NCI-H1436 treated with DMSO at 0.1 percent for 48 hours (cell line): ENCODE measurements around the gene SLC26A9.

Source experiments
- DNase-seq: peaks from one replicate; lab custom pipeline; 2025; lab: John Stamatoyannopoulos, UW

The SLC26A9 gene

DNA sequence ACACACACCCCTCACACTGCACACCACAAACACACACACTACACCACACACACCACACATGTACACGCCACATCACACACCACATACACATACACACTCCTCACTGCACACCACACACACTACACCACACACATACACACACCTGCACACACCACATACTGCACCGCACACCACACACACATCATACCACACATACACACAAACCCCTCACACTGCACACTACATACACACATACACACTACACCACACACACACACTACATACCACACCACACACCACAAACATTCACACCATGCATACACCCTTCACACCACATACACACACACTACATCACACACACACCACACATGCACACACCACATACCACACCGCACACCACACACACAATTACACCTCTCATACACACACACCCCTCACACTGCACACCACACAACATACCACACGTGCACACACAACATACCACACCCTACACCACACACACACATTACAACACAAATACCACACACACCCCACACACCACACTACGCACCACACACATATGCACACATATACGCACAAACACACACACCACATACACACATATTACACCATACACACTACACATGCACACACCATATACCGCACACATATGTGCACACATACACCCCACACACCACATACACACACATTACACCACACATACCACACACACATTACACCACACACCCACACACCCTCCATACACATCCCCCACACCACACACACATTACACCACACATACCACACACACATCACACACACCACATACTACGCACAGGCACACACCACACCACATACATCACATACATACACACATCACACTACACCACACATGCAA, 30.3 kb upstream of the SLC26A9 start:
- no peak for DNase-seq

- no peak for DNase-seq
These were observed 29.4 kb upstream of the SLC26A9 start for GRCh38 chr1:205972491-205973168.

- DNase-seq: no peak
These were observed 28.8 kb upstream of the SLC26A9 start for GRCh38 chr1:205972081-205972480.

GRCh38 chr1:205971082-205971481, 27.8 kb upstream of the SLC26A9 start:
- DNase-seq: no peak

GRCh38 chr1:205970486-205970885, 27.2 kb upstream of the SLC26A9 start:
- DNase-seq: no peak

DNA sequence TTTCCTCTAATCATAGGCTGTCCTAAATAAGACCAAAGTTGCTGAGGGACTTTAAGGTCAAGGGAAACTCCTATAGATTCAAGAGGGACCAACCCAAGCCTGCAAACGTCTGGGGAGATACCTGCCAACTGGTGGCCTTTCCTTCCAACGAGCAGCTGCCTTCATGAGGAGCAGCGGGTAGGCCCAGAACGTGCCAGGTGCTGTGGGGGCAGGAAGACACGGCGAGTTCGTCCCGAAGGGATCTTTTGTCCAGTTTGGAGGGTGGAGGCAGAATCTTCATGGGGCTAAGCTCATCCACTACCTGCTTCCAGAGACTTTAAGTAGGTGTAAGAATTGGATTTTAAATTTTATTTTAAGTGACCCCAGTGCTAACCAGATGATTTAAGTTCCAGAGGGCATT, 26.0 kb upstream of the SLC26A9 start:
- DNase-seq: no peak

DNA sequence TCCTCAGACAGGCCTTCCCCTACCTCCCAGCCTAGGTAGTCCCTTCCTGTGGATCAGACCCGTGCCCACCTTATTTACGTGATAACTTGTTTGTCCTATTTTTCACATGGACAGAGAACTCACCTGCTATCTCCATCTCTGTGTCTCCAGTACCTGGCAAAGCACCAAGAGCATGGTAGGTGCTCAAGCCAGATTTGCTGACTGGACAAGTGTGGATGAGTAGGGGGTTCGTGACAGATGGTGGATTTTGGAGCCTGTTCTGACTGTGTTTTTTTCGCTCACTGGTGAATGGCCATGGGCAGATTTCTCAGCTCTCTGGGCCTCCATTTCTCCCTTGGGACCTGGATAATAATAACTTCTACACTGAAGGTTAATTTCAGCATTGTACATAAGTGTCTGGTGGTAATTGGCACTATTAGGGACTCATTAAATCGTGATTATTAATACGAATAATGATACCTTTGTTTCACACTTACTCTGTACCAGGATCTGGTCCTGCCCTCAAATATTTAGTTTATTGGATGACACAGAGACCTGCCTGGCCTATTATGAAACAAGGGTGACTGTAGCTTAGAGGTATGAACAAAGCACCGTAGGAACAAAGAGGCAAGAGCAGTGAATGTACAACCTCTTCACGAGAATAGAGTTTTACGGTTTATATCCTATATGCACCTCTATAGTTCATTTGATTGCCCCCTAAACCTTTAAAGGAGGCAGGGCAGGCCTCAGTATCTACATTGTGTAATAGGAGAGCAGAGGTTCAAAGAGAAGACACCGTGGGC, 24.5 kb upstream of the SLC26A9 start:
- no peak for DNase-seq

- peak; percentile 83 for DNase-seq
These were observed 22.0 kb upstream of the SLC26A9 start for GRCh38 chr1:205965036-205965884.

DNA sequence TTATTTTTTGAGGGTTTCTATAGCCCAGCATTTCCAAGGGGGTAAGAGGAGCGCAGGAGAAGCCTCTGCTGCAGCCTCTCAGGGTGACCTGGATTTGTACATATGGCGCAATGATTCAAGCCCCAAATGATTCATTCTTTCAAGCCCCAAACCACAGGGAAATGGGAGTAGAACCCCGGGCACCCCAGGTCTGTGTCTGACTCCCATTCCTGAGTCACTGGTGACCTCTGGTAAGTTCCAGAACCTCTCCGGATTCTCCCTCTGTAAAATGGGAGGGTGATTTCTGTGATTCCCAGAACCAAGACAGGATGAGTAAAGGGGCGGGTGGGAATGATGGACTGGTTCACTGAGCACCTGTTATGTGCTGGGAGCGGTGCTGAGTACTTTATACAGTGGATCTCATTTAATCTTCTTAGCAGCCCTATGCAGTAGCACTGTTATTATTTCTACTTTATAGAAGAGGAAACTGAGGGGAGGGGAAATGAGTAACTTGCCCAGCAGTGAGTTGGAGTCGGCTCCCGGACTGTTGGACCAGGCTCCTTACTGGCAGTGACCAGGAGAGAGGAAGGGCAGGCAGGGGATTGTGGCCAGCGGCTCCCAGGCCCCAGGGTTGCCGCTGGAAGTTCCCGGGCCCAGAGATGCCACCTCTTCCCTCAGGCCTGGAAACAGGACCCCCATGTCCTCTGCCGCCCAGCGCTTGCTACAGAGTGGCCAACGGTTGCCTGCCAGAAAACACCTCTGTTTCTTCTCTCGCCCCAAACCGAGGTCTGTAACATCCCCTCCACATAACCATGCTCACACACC, 20.3 kb upstream of the SLC26A9 start:
- DNase-seq: no peak

DNA sequence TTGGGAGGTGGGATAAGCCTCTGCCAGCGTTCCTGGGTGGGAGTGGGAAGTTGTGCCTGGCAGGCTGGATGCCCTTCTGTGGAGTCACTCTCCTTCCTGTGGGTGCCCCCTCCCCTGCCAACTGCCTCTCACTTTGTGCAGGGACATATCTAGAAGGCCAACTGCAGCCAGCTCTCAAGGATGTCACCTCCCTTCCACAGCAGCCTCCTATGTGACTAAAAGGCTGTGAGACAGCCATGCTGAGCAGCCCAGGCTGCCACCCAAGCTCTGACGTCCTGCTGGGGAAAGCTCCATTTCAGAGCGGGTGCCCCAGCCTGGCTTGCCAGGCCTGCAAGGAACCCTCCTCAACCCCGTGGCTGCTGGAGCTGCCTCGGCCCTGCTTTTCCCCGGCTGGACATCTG, 19.6 kb upstream of the SLC26A9 start:
- no peak for DNase-seq

DNA sequence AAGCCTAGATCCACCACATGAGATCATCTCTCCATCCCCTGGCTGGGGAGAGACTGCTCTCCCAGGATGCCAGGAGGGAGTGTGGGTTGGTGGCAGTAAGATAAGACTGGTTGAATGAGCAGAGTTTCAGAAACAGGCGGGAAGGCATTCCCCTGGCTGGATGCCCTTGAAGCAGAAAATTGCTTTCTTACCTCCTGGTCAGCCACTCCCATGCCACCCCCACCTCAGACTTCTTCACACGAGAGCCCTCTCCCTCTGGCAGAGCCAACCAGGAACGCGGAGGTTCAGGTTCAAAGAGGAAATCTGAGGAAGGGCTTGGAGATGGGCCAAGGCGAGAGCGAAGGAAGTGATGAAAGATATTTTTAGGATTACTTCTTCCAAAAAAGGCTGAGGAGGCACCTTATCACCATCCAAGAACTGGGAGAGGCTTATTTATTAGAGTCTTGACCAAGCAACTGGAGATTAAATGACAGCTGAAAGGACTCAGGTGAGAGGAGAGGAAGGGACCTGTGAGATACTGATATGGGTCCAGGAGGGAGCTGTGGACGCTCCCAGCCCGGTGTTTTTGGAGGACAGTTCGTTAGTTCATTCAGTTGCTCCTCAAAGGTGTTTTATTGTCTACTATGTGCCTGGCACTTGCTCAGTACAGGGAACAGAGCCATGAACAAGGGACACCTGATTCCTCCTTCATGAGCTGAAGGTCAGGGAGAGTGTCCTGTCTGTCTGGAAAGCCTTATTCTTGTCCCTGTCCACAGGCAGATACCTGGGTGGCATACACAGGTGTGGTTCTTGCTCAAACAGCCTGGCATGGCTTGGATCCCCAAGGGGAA, 18.9 kb upstream of the SLC26A9 start:
- no peak for DNase-seq

GRCh38 chr1:205961405-205961804, 18.1 kb upstream of the SLC26A9 start:
- no peak for DNase-seq

DNA sequence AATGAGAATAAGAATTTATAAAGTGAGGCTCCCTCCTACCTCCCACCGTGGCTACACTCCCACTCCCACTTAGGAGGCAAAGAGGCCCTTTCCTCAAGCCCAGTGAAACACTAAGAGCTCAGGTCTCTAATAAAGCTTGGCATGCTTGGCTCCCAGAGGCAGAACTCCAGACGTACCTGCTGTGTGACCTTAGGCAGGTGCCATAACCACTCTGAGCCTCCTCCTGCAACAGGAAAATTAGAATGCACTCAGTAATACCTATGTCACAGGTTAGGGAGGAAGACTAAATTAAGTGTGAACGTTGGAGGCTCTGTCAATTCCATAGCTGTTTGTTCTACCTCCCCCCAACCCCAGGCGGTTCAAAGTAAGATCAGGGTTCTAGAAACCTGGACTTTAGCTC, 16.5 kb upstream of the SLC26A9 start:
- no peak for DNase-seq

GRCh38 chr1:205955499-205955898, 12.2 kb upstream of the SLC26A9 start:
- no peak for DNase-seq

GRCh38 chr1:205954819-205955404, 11.7 kb upstream of the SLC26A9 start:
- no peak for DNase-seq

DNA sequence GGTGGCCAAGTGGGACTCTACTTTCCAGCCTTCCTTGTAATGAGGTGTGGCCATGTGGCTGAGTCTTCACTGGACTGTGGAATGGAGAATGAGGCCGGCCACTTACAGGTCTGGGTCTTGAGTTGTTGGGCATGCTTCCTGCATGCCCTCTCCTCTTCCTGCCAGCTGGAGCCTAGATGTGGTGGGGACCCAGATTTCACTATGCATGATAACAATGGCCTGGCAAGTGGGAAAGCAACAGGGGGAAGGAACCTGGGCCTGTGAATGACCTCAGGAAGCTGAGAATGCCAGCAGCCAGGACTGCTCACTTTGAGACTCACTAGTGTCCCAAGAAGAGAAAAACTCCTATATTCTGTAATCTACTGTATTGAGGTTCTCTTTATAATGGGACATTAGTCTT, 8.5 kb upstream of the SLC26A9 start:
- no peak for DNase-seq

GRCh38 chr1:205950826-205951549, 7.7 kb upstream of the SLC26A9 start:
- DNase-seq: no peak

DNA sequence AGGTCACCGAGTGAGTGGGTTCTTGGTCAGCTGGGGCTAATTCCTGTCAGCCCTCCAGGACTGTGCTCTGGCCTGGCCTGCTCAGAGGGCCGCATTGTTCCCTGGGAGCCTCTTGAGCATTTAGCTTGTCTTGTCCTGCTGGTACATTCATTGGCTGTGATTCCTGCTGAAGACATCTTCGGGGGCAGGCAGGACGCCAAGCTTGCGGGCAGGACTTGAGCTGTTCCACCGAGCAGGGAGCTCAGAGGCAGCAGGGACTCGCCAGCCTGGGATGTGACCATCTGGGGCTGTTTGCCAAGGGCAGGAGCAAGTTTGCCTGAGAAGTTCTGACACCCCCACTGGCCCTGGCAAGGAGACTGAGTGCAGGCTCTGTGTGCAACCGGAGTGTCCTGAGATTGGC, 7.0 kb upstream of the SLC26A9 start:
- no peak for DNase-seq

GRCh38 chr1:205949753-205950152, 6.5 kb upstream of the SLC26A9 start:
- no peak for DNase-seq
